H9 (cell line): Measurements from ENCODE around the gene CORO1C. TPM values are rescaled to one million over a fixed set of nuclear protein-coding genes. Genes with fewer than 3 reads are reported as not detected.

Experiments used
- DNase-seq: peaks from one replicate; pipeline ENCODE4 v3.0.0-alpha.2; 2017
- H2AFZ ChIP-seq: one replicate; pipeline ENCODE4 v1.6.1; 2013; ENCODE audit warnings: mild to moderate bottlenecking, low read length, control low read depth, moderate library complexity
- H2AK5ac ChIP-seq: 2 replicates; pipeline ENCODE4 v1.6.1; 2013; ENCODE audit warnings: low read length, control low read depth, mixed read lengths; ENCODE audit not compliant: insufficient read length
- H2BK120ac ChIP-seq: one replicate; pipeline ENCODE4 v1.6.1; 2013; ENCODE audit warnings: low read depth, mild to moderate bottlenecking, low read length, control low read depth, inconsistent platforms; ENCODE audit not compliant: poor library complexity, severe bottlenecking
- H2BK12ac ChIP-seq: 2 replicates; pipeline ENCODE4 v1.6.1; 2013; ENCODE audit warnings: low read length, control low read depth, mixed read lengths, low read depth; ENCODE audit not compliant: insufficient read length
- H2BK15ac ChIP-seq: 2 replicates; pipeline ENCODE4 v1.6.1; 2013; ENCODE audit warnings: low read depth, low read length, control low read depth
- H2BK20ac ChIP-seq: one replicate; pipeline ENCODE4 v1.6.1; 2013; ENCODE audit warnings: low read depth, mild to moderate bottlenecking, low read length, control low read depth, inconsistent platforms; ENCODE audit not compliant: poor library complexity, severe bottlenecking
- H2BK5ac ChIP-seq: 2 replicates; pipeline ENCODE4 v1.6.1; 2013; ENCODE audit warnings: low read length, control low read depth, mixed read lengths; ENCODE audit not compliant: insufficient read length
- H3K14ac ChIP-seq: 2 replicates; pipeline ENCODE4 v1.6.1; 2013; ENCODE audit warnings: low read length, control low read depth; ENCODE audit not compliant: insufficient read depth
- H3K18ac ChIP-seq: 2 replicates; pipeline ENCODE4 v1.6.1; 2013; ENCODE audit warnings: low read depth, mild to moderate bottlenecking, mixed read lengths, low read length, control low read depth; ENCODE audit not compliant: insufficient read length
- H3K23ac ChIP-seq: 2 replicates; pipeline ENCODE4 v1.6.1; 2013; ENCODE audit warnings: low read length, control low read depth, mixed read lengths, low read depth; ENCODE audit not compliant: insufficient read length
- H3K23me2 ChIP-seq: 2 replicates; pipeline ENCODE4 v1.6.1; 2013; ENCODE audit warnings: low read depth, mild to moderate bottlenecking, mixed read lengths, low read length, control low read depth; ENCODE audit not compliant: insufficient read length, poor library complexity, severe bottlenecking
- H3K27ac ChIP-seq: 2 replicates; pipeline ENCODE4 v1.5.1; 2013; ENCODE audit warnings: low read length, control low read depth, mixed read lengths, low read depth; ENCODE audit not compliant: insufficient read length
- H3K27me3 ChIP-seq: 2 replicates; pipeline ENCODE4 v1.6.1; 2013; ENCODE audit warnings: low read length, control low read depth, inconsistent platforms; ENCODE audit not compliant: insufficient read depth
- H3K4ac ChIP-seq: 2 replicates; pipeline ENCODE4 v1.6.1; 2013; ENCODE audit warnings: low read depth, mild to moderate bottlenecking, control low read depth, inconsistent platforms, low read length, moderate library complexity
- H3K4me1 ChIP-seq: 2 replicates; pipeline ENCODE4 v1.6.1; 2013; ENCODE audit warnings: low read length, control low read depth, inconsistent platforms; ENCODE audit not compliant: insufficient read depth
- H3K4me2 ChIP-seq: 2 replicates; pipeline ENCODE4 v1.6.1; 2013; ENCODE audit warnings: low read length, control low read depth, mixed read lengths; ENCODE audit not compliant: insufficient read length, insufficient read depth
- H3K56ac ChIP-seq: 2 replicates; pipeline ENCODE4 v1.6.1; 2013; ENCODE audit warnings: low read depth, mild to moderate bottlenecking, mixed read lengths, low read length, control low read depth; ENCODE audit not compliant: insufficient read length
- H3K79me1 ChIP-seq: 2 replicates; pipeline ENCODE4 v1.6.1; 2013; ENCODE audit warnings: low read depth, mild to moderate bottlenecking, moderate library complexity, low read length, control low read depth, inconsistent platforms; ENCODE audit not compliant: insufficient read depth, poor library complexity, severe bottlenecking
- H3K79me2 ChIP-seq: 2 replicates; pipeline ENCODE4 v1.6.1; 2013; ENCODE audit warnings: low read length, control low read depth, inconsistent platforms; ENCODE audit not compliant: insufficient read depth
- H3K9ac ChIP-seq: 2 replicates; pipeline ENCODE4 v1.6.1; 2013; ENCODE audit warnings: low read length, control low read depth, mixed read lengths; ENCODE audit not compliant: insufficient read length; ENCODE audit errors: extremely low read depth
- H3K9me3 ChIP-seq: one replicate; pipeline ENCODE4 v1.6.1; 2013; ENCODE audit warnings: low read depth, low read length, inconsistent platforms; ENCODE audit not compliant: control insufficient read depth
- H3T11ph ChIP-seq: one replicate; pipeline ENCODE4 v1.6.1; 2013; ENCODE audit warnings: mild to moderate bottlenecking, low read length, control low read depth, inconsistent platforms
- H4K20me1 ChIP-seq: one replicate; pipeline ENCODE4 v1.6.1; 2013; ENCODE audit not compliant: control insufficient read depth, insufficient read length, insufficient read depth
- H4K5ac ChIP-seq: 2 replicates; pipeline ENCODE4 v1.6.1; 2013; ENCODE audit warnings: low read depth, mild to moderate bottlenecking, mixed read lengths, low read length, control low read depth; ENCODE audit not compliant: insufficient read length
- H4K8ac ChIP-seq: replicated peaks from 2 replicates; pipeline ENCODE4 v1.6.1; 2013; ENCODE audit warnings: low read length, control low read depth, mixed read lengths, low read depth; ENCODE audit not compliant: insufficient read length
- H4K91ac ChIP-seq: 2 replicates; pipeline ENCODE4 v1.6.1; 2013; ENCODE audit warnings: low read depth, mild to moderate bottlenecking, moderate library complexity, mixed read lengths, low read length, control low read depth; ENCODE audit not compliant: insufficient read length
- H3K27ac Mint-ChIP-seq, 3 experiments: 2 replicates in 2 of 3; 3 replicates in 1 of 3; pipeline ENCODE4 v1.8.0; 2020 to 2021; ENCODE audit warnings: mixed read lengths in 3 of 3, mild to moderate bottlenecking in 1 of 3, moderate library complexity in 1 of 3
- H3K27me3 Mint-ChIP-seq: 2 replicates; pipeline ENCODE4 v1.8.0; 2021; ENCODE audit warnings: low read depth, mild to moderate bottlenecking, moderate library complexity, mixed read lengths
- H3K36me3 Mint-ChIP-seq, 3 experiments: 2 replicates in 2 of 3; 3 replicates in 1 of 3; pipeline ENCODE4 v1.8.0; 2020 to 2021; ENCODE audit warnings: low read depth in 3 of 3, mixed read lengths in 3 of 3; ENCODE audit not compliant: insufficient read depth in 1 of 3
- H3K4me1 Mint-ChIP-seq, 2 experiments: 2 replicates each; pipeline ENCODE4 v1.8.0; 2020; ENCODE audit warnings: mixed read lengths in 2 of 2
- H3K4me3 Mint-ChIP-seq, 2 experiments: 2 replicates in 1 of 2; 3 replicates in 1 of 2; pipeline ENCODE4 v1.8.0; 2020 to 2021; ENCODE audit warnings: mild to moderate bottlenecking in 2 of 2, mixed read lengths in 2 of 2, moderate library complexity in 1 of 2
- H3K9me3 Mint-ChIP-seq, 2 experiments: 2 replicates in 1 of 2; 3 replicates in 1 of 2; pipeline ENCODE4 v1.8.0; 2020; ENCODE audit warnings: mild to moderate bottlenecking in 2 of 2, mixed read lengths in 2 of 2, moderate library complexity in 1 of 2
- CTCF ChIP-seq: fragments of 200-600 bp; sonication (generic); conservative IDR thresholded peaks from 3 replicates; pipeline ENCODE4 v1.8.0; 2021; ENCODE audit warnings: antibody characterized with exemption, mild to moderate bottlenecking
- WGBS: extraction: QIAGEN DNeasy Blood & Tissue Kit; methylation state at CpG from one replicate; pipeline ENCODE4 v1.1.7; 2013; ENCODE audit warnings: missing lambda C conversion rate, low lambda C conversion rate, mixed read lengths; ENCODE audit not compliant: insufficient read length; ENCODE audit errors: extremely low coverage; 5-methylcytosine and 5-hydroxymethylcytosine counted together
- total RNA-seq: library from RNA; stranded (reverse); gene quantifications from 2 replicates; pipeline ENCODE4 v1.2.1, GENCODE V29; 2021

The CORO1C gene
- total RNA-seq, 1 experiment from 2014 or later = 154 TPM

DNA sequence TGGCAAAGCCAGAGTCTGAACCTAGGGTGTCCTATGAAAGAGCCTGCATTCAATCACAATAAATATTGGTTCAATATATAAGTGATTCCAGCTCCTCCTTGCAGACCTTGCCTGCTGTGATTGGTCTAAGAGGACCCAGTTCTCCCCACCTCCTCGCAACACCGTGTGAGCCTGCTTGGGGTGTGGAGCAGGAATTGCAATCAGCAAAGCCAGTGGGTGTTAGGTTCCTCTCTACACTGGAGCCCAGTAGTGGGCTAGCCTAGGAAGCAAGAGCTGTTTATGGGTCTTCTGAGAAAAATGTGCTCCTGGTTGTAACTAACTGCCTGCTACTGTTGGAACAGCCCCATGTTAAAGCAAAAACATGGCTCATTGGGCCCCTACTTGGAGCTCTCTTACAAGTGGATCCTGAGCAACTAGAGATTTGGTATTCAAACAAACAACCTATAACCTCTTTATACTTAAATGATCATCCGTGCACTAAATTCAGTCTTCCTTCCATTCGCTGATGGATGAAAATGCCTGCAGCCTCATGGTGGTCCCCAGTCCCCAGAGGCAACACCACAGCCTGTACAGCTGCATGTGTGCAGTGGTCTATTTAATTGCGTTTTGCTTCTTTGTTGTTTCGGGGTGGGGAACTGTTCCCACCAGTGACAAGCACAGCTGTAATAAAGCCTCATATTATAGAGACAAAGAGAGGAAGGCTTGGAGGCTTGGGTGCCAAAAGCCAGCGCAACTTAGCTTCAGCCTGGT is 93.9 kb downstream of the CORO1C start:
- H3K79me2 ChIP-seq = no peaks in the 10 kb centered on the region
- H3K56ac ChIP-seq = no peak overlapping the region
- Mint-ChIP-seq H3K27ac (peak overlapping the region; percentile 77 to 93 (median 86); a peak in 5 of 7 replicates), H3K9me3 (no peaks in the 10 kb centered on the region), H3K27me3 (no peaks in the 10 kb centered on the region), H3K36me3 (peaks cover 0 to 4% (median 3%) of the 10 kb centered on the region in 3 experiments; a peak in 2 of 7 replicates), H3K4me3 (peak overlapping the region in 1 of 2 experiments; percentile 57; a peak in 1 of 5 replicates), H3K4me1 (peaks cover 77 to 79% of the 10 kb centered on the region in 2 experiments)
- no peak overlapping the region for H3K27ac ChIP-seq
- no peak overlapping the region for H2AK5ac ChIP-seq
- H3K79me1 ChIP-seq = no peaks in the 10 kb centered on the region
- H3K18ac ChIP-seq = no peak overlapping the region
- no peak overlapping the region for H2AFZ ChIP-seq
- no peak overlapping the region for H3K4ac ChIP-seq
- H2BK12ac ChIP-seq = no peak overlapping the region
- H3K4me2 ChIP-seq = no peak overlapping the region
- TF ChIP-seq CTCF = no peak
- no peak overlapping the region for H2BK120ac ChIP-seq
- no peak overlapping the region for H3K23ac ChIP-seq
- H3K4me1 ChIP-seq = peaks cover 12% of the 10 kb centered on the region; the same call in 1 of the 2 replicates
- no CpG with 5 or more reads among the region's 7 CpGs for WGBS
- H2BK15ac ChIP-seq = no peak overlapping the region
- H4K91ac ChIP-seq = no peak overlapping the region
- H3K9ac ChIP-seq = no peak overlapping the region
- H2BK20ac ChIP-seq = no peak overlapping the region
- H4K20me1 ChIP-seq = no peaks in the 10 kb centered on the region
- H3K23me2 ChIP-seq = no peaks in the 10 kb centered on the region
- no peaks in the 10 kb centered on the region for H3K9me3 ChIP-seq
- H4K5ac ChIP-seq = no peak overlapping the region
- no peak overlapping the region for H3T11ph ChIP-seq
- H4K8ac ChIP-seq = no peak overlapping the region
- peak overlapping the region; percentile 42; the same call in 1 of the 2 replicates for H3K14ac ChIP-seq
- no peak overlapping the region for H2BK5ac ChIP-seq
- no peaks in the 10 kb centered on the region for H3K27me3 ChIP-seq
- DNase-seq = peak; percentile 39
